ENCODE results near the gene HIPK1.

DNA sequence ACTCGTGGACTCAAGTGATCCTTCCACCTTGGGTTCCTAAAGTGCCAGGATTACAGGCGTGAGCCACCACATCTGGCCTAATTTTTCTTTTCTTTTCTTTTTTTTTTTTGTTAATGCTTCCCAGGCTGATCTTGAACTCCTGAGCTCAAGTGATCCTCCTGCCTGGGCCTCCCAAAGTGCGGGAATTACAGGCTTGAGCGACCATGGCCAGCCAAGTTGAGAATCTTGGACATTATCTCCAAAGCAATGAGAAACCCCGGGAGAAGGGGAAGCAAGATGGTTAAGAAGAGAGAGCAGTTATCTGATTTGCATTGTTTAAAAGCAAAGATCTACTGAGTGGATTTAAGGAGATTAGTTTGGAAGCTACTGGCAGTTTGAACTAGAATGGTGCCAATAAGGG lies 9.1 kb downstream of the HIPK1 start:
- no peak for TF ChIP-seq POLR2A (IDR thresholded peaks at IDR 0.05)
- TF ChIP-seq, protein P1, sequence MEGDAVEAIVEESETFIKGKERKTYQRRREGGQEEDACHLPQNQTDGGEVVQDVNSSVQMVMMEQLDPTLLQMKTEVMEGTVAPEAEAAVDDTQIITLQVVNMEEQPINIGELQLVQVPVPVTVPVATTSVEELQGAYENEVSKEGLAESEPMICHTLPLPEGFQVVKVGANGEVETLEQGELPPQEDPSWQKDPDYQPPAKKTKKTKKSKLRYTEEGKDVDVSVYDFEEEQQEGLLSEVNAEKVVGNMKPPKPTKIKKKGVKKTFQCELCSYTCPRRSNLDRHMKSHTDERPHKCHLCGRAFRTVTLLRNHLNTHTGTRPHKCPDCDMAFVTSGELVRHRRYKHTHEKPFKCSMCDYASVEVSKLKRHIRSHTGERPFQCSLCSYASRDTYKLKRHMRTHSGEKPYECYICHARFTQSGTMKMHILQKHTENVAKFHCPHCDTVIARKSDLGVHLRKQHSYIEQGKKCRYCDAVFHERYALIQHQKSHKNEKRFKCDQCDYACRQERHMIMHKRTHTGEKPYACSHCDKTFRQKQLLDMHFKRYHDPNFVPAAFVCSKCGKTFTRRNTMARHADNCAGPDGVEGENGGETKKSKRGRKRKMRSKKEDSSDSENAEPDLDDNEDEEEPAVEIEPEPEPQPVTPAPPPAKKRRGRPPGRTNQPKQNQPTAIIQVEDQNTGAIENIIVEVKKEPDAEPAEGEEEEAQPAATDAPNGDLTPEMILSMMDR (IDR thresholded peaks at IDR 0.05 in 4 of 5, conservative IDR thresholded peaks at IDR 0.05 in 1 of 5) = no peak
